ENCODE data around the gene TMOD4.

The TMOD4 gene

GRCh38 chr1:151175041-151175741 lies 590 bp downstream of the TMOD4 start:
- Histone ChIP-seq H4K12ac (ENCODE audit: low read depth, low read length) (no peak overlapping the region), H4K8ac (ENCODE audit: low read depth, low read length) (no peak overlapping the region), H3K27ac (ENCODE audit: low read depth, low read length) (no peak overlapping the region), H2BK12ac (ENCODE audit: low read length) (no peak overlapping the region), H3K4me2 (ENCODE audit: low read length) (no peak overlapping the region), H2AK5ac (ENCODE audit: low read length) (no peak overlapping the region), H2BK5ac (ENCODE audit: low read depth, low read length, poor library complexity) (no peak overlapping the region), H3K18ac (ENCODE audit: low read length) (no peak overlapping the region), H3K79me1 (ENCODE audit: low read length) (no peaks in the 10 kb centered on the region), H3K23ac (ENCODE audit: low read length) (no peak overlapping the region), H3K4me1 (ENCODE audit: control insufficient read depth in 1 of 2, insufficient read depth in 2 of 2, low read length in 2 of 2) (no peaks in the 10 kb centered on the region), H3K36me3 (ENCODE audit: control insufficient read depth in 1 of 2, insufficient read depth in 2 of 2, low read length in 2 of 2) (peaks cover 32 to 68% of the 10 kb centered on the region in 2 experiments), H2BK120ac (ENCODE audit: insufficient read depth, low read length, poor library complexity) (no peak overlapping the region), H3K27me3 (ENCODE audit: insufficient read depth, low read length) (no peaks in the 10 kb centered on the region), H3K9me3 (ENCODE audit: insufficient read depth, low read depth, low read length) (peaks cover 2% of the 10 kb centered on the region), H3K4me3 (ENCODE audit: low read depth, low read length) (no peak overlapping the region), H3K4ac (ENCODE audit: low read depth, low read length) (no peak overlapping the region), H3K9ac (ENCODE audit: low read length) (no peak overlapping the region), H3K79me2 (ENCODE audit: control insufficient read depth, insufficient read depth, low read length, poor library complexity) (no peaks in the 10 kb centered on the region), H3K14ac (ENCODE audit: low read length) (no peak overlapping the region), H4K91ac (ENCODE audit: low read depth, low read length) (no peak overlapping the region), H2AFZ (ENCODE audit: insufficient read depth, low read length, poor library complexity) (no peak overlapping the region)
- no peak for DNase-seq
- WGBS (ENCODE audit: extremely low coverage, insufficient coverage, insufficient read length): no CpG with 5 or more reads among the region's 6 CpGs

GRCh38 chr1:151171190-151171589 lies 4.6 kb downstream of the TMOD4 start:
- peaks cover 2% of the 10 kb centered on the region for H3K9me3 ChIP-seq (ENCODE audit: insufficient read depth, low read depth, low read length)
- peaks cover 4% of the 10 kb centered on the region in 2 experiments for H3K4me1 ChIP-seq (ENCODE audit: control insufficient read depth in 1 of 2, insufficient read depth in 2 of 2, low read length in 2 of 2)
- WGBS (ENCODE audit: extremely low coverage, insufficient coverage, insufficient read length): no CpG with 5 or more reads among the region's 5 CpGs
- no peak overlapping the region for H4K12ac ChIP-seq (ENCODE audit: low read depth, low read length)
- H3K18ac ChIP-seq (ENCODE audit: low read length): no peak overlapping the region
- H3K4ac ChIP-seq (ENCODE audit: low read depth, low read length): no peak overlapping the region
- DNase-seq: no peak
- no peak overlapping the region for H3K27ac ChIP-seq (ENCODE audit: low read depth, low read length)
- H2BK12ac ChIP-seq (ENCODE audit: low read length): no peak overlapping the region
- peaks cover 25 to 51% of the 10 kb centered on the region in 2 experiments for H3K36me3 ChIP-seq (ENCODE audit: control insufficient read depth in 1 of 2, insufficient read depth in 2 of 2, low read length in 2 of 2)
- no peaks in the 10 kb centered on the region for H3K79me1 ChIP-seq (ENCODE audit: low read length)
- H4K8ac ChIP-seq (ENCODE audit: low read depth, low read length): no peak overlapping the region
- no peak overlapping the region for H3K4me2 ChIP-seq (ENCODE audit: low read length)
- peaks cover 5% of the 10 kb centered on the region for H3K79me2 ChIP-seq (ENCODE audit: control insufficient read depth, insufficient read depth, low read length, poor library complexity)
- H2BK120ac ChIP-seq (ENCODE audit: insufficient read depth, low read length, poor library complexity): no peak overlapping the region
- H2AK5ac ChIP-seq (ENCODE audit: low read length): no peak overlapping the region
- H3K9ac ChIP-seq (ENCODE audit: low read length): no peak overlapping the region
- H3K14ac ChIP-seq (ENCODE audit: low read length): no peak overlapping the region
- H2AFZ ChIP-seq (ENCODE audit: insufficient read depth, low read length, poor library complexity): no peak overlapping the region
- no peaks in the 10 kb centered on the region for H3K27me3 ChIP-seq (ENCODE audit: insufficient read depth, low read length)
- no peak overlapping the region for H2BK5ac ChIP-seq (ENCODE audit: low read depth, low read length, poor library complexity)
- no peak overlapping the region for H4K91ac ChIP-seq (ENCODE audit: low read depth, low read length)
- no peak overlapping the region for H3K23ac ChIP-seq (ENCODE audit: low read length)
- H3K4me3 ChIP-seq (ENCODE audit: low read depth, low read length): no peak overlapping the region

- Histone ChIP-seq H3K79me1 (ENCODE audit: low read length) (peaks cover 4% of the 10 kb centered on the region), H4K12ac (ENCODE audit: low read depth, low read length) (no peak overlapping the region), H3K14ac (ENCODE audit: low read length) (no peak overlapping the region), H3K9ac (ENCODE audit: low read length) (no peak overlapping the region), H2AFZ (ENCODE audit: insufficient read depth, low read length, poor library complexity) (no peak overlapping the region), H3K4me2 (ENCODE audit: low read length) (peak overlapping the region; percentile 82), H2AK5ac (ENCODE audit: low read length) (no peak overlapping the region), H4K91ac (ENCODE audit: low read depth, low read length) (no peak overlapping the region), H3K18ac (ENCODE audit: low read length) (no peak overlapping the region), H2BK12ac (ENCODE audit: low read length) (no peak overlapping the region), H3K36me3 (ENCODE audit: control insufficient read depth in 1 of 2, insufficient read depth in 2 of 2, low read length in 2 of 2) (peaks cover 13 to 31% of the 10 kb centered on the region in 2 experiments), H3K4ac (ENCODE audit: low read depth, low read length) (no peak overlapping the region), H3K4me3 (ENCODE audit: low read depth, low read length) (no peak overlapping the region), H3K27me3 (ENCODE audit: insufficient read depth, low read length) (no peaks in the 10 kb centered on the region), H3K79me2 (ENCODE audit: control insufficient read depth, insufficient read depth, low read length, poor library complexity) (peaks cover 10% of the 10 kb centered on the region), H3K27ac (ENCODE audit: low read depth, low read length) (no peak overlapping the region), H2BK120ac (ENCODE audit: insufficient read depth, low read length, poor library complexity) (no peak overlapping the region), H3K23ac (ENCODE audit: low read length) (no peak overlapping the region), H3K4me1 (ENCODE audit: control insufficient read depth in 1 of 2, insufficient read depth in 2 of 2, low read length in 2 of 2) (peaks cover 4 to 9% of the 10 kb centered on the region in 2 experiments), H4K8ac (ENCODE audit: low read depth, low read length) (no peak overlapping the region), H2BK5ac (ENCODE audit: low read depth, low read length, poor library complexity) (no peak overlapping the region), H3K9me3 (ENCODE audit: insufficient read depth, low read depth, low read length) (peaks cover 2% of the 10 kb centered on the region)
- DNase-seq: no peak
- WGBS (ENCODE audit: extremely low coverage, insufficient coverage, insufficient read length): no CpG with 5 or more reads among the region's 6 CpGs
Observed at GRCh38 chr1:151167116-151167515, 8.7 kb downstream of the TMOD4 start.

GRCh38 chr1:151166505-151166956 lies 9.2 kb downstream of the TMOD4 start:
- H2BK12ac ChIP-seq (ENCODE audit: low read length): no peak overlapping the region
- peaks cover 10% of the 10 kb centered on the region for H3K79me2 ChIP-seq (ENCODE audit: control insufficient read depth, insufficient read depth, low read length, poor library complexity)
- H3K4me1 ChIP-seq (ENCODE audit: control insufficient read depth in 1 of 2, insufficient read depth in 2 of 2, low read length in 2 of 2): peaks cover 4 to 9% of the 10 kb centered on the region in 2 experiments
- H3K9me3 ChIP-seq (ENCODE audit: insufficient read depth, low read depth, low read length): peaks cover 2% of the 10 kb centered on the region
- WGBS (ENCODE audit: extremely low coverage, insufficient coverage, insufficient read length): no CpG with 5 or more reads among the region's 15 CpGs
- H3K4me2 ChIP-seq (ENCODE audit: low read length): peak overlapping the region; percentile 82
- H2BK120ac ChIP-seq (ENCODE audit: insufficient read depth, low read length, poor library complexity): peak overlapping the region; percentile 57
- peak overlapping the region; percentile 70 for H4K12ac ChIP-seq (ENCODE audit: low read depth, low read length)
- DNase-seq: peak in 1 of 2 donors; percentile 27
- no peaks in the 10 kb centered on the region for H3K27me3 ChIP-seq (ENCODE audit: insufficient read depth, low read length)
- H2AFZ ChIP-seq (ENCODE audit: insufficient read depth, low read length, poor library complexity): peak overlapping the region; percentile 80
- H3K23ac ChIP-seq (ENCODE audit: low read length): no peak overlapping the region
- H3K79me1 ChIP-seq (ENCODE audit: low read length): peaks cover 4% of the 10 kb centered on the region
- H3K36me3 ChIP-seq (ENCODE audit: control insufficient read depth in 1 of 2, insufficient read depth in 2 of 2, low read length in 2 of 2): peaks cover 13 to 31% of the 10 kb centered on the region in 2 experiments
- peak overlapping the region; percentile 52 for H3K14ac ChIP-seq (ENCODE audit: low read length)
- H2AK5ac ChIP-seq (ENCODE audit: low read length): no peak overlapping the region
- peak overlapping the region; percentile 80 for H3K4me3 ChIP-seq (ENCODE audit: low read depth, low read length)
- peak overlapping the region; percentile 88 for H4K8ac ChIP-seq (ENCODE audit: low read depth, low read length)
- no peak overlapping the region for H2BK5ac ChIP-seq (ENCODE audit: low read depth, low read length, poor library complexity)
- peak overlapping the region; percentile 77 for H3K4ac ChIP-seq (ENCODE audit: low read depth, low read length)
- H3K9ac ChIP-seq (ENCODE audit: low read length): peak overlapping the region; percentile 90
- peak overlapping the region; percentile 28 for H3K18ac ChIP-seq (ENCODE audit: low read length)
- H3K27ac ChIP-seq (ENCODE audit: low read depth, low read length): peak overlapping the region; percentile 37
- peak overlapping the region; percentile 47 for H4K91ac ChIP-seq (ENCODE audit: low read depth, low read length)

All from trophoblast cell (in vitro differentiated cells and primary cell).